ENCODE measurements around the gene MTERF1.
A peak's percentile ranks its signal among the peaks of the same experiment; 100 is the strongest.

The MTERF1 gene

GRCh38 chr7:91832493-91833045 lies 47.9 kb downstream of the MTERF1 start:
- DNase-seq (ENCODE audit: low spot score), result no peak

DNA sequence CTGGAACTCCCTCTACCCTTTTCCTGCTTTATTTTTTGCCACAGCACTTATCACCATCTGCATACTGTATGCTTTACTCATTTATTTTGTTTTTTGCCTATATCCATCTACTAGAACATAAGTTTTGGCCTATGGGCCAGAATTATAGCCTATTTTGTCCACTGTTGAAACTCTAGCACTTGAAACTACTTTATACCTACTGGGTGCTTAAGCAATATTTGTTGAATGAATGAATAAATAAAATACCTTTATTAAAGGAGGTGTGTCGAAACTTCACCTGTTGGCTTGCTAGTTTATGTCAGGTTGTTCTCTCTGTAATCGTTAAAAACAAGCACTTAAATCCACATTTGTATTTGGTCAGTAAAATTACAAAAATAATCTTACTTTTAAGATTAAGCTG lies 53.3 kb downstream of the MTERF1 start:
- no peak for DNase-seq (ENCODE audit: low spot score)

DNA sequence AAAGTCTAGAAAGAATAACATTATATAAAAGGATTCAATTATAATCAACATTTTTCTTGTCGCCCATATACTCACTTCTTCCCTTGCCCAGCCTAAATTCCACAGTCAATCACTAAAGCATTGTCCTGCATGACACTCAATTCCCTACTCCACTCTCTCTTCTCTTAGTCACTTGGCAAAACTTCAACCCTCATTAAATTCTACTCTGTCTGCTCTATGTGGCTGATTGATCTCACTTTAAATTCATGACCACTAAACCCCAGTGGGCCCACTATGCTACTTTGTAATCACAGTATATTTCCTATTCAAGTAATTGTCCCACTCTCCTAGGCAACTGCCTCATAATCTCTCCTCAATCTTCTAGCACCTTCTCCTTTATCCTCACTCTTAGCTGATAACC lies 54.1 kb downstream of the MTERF1 start:
- DNase-seq (ENCODE audit: low spot score), result peak; percentile 14

GRCh38 chr7:91824201-91824600 lies 56.3 kb downstream of the MTERF1 start:
- no peak for DNase-seq (ENCODE audit: low spot score)
